Dendritic cell treated with granulocyte-macrophage colony-stimulating factor and Interleukin-4, amounts not matched to agents 40 ng/mL and 50 ng/mL, for 4 days (primary cell): Measurements from ENCODE around the gene BICDL1.
A peak's percentile ranks its signal among the peaks of the same experiment; 100 is the strongest.

Source experiments
- H3K27ac Mint-ChIP-seq: one replicate; pipeline ENCODE4 v1.8.0; 2022; ENCODE audit warnings: mild to moderate bottlenecking, mixed read lengths
- H3K27me3 Mint-ChIP-seq: one replicate; pipeline ENCODE4 v1.8.0; 2022; ENCODE audit warnings: mild to moderate bottlenecking, mixed read lengths
- H3K36me3 Mint-ChIP-seq: one replicate; pipeline ENCODE4 v1.8.0; 2022; ENCODE audit warnings: low read depth, mixed read lengths
- H3K4me1 Mint-ChIP-seq: one replicate; pipeline ENCODE4 v1.8.0; 2022; ENCODE audit warnings: low read depth, mixed read lengths
- H3K4me3 Mint-ChIP-seq: one replicate; pipeline ENCODE4 v1.8.0; 2022; ENCODE audit warnings: mild to moderate bottlenecking, moderate library complexity, mixed read lengths
- H3K9me3 Mint-ChIP-seq: one replicate; pipeline ENCODE4 v1.8.0; 2022; ENCODE audit warnings: mixed read lengths
- intact Hi-C: fragments of 100-400 bp; cut with micrococcal nuclease; formaldehyde crosslinking; loops from one replicate; pipeline ENCODE4 v1.15.0; 2022

Gene BICDL1

GRCh38 chr12:120132863-120133385 lies 143.9 kb downstream of the BICDL1 start:
- intact Hi-C loops: no loop called here
- no peaks in the 10 kb centered on the region for H3K27me3 Mint-ChIP-seq
- no peaks in the 10 kb centered on the region for H3K9me3 Mint-ChIP-seq
- no peak overlapping the region for H3K4me3 Mint-ChIP-seq
- H3K4me1 Mint-ChIP-seq: peaks cover under 1% of the 10 kb centered on the region
- peaks cover 100% of the 10 kb centered on the region for H3K36me3 Mint-ChIP-seq
- no peak overlapping the region for H3K27ac Mint-ChIP-seq

GRCh38 chr12:120134307-120134980 lies 145.4 kb downstream of the BICDL1 start:
- H3K4me3 Mint-ChIP-seq: no peak overlapping the region
- intact Hi-C loops: no loop called here
- H3K9me3 Mint-ChIP-seq: no peaks in the 10 kb centered on the region
- H3K27me3 Mint-ChIP-seq: no peaks in the 10 kb centered on the region
- peaks cover 100% of the 10 kb centered on the region for H3K36me3 Mint-ChIP-seq
- no peaks in the 10 kb centered on the region for H3K4me1 Mint-ChIP-seq
- H3K27ac Mint-ChIP-seq: peak overlapping the region; percentile 25

GRCh38 chr12:120136093-120136770 lies 147.2 kb downstream of the BICDL1 start:
- Mint-ChIP-seq H3K9me3 (no peaks in the 10 kb centered on the region), H3K36me3 (peaks cover 100% of the 10 kb centered on the region), H3K27ac (no peak overlapping the region), H3K27me3 (no peaks in the 10 kb centered on the region), H3K4me1 (no peaks in the 10 kb centered on the region), H3K4me3 (no peak overlapping the region)
- intact Hi-C loops: no loop called here

- intact Hi-C loops: no loop called here
- Mint-ChIP-seq H3K27ac (no peak overlapping the region), H3K36me3 (peaks cover 100% of the 10 kb centered on the region), H3K9me3 (no peaks in the 10 kb centered on the region), H3K4me1 (no peaks in the 10 kb centered on the region), H3K27me3 (no peaks in the 10 kb centered on the region), H3K4me3 (no peak overlapping the region)
Observed at GRCh38 chr12:120137833-120138232, 148.8 kb downstream of the BICDL1 start.

GRCh38 chr12:120138366-120138765 lies 149.3 kb downstream of the BICDL1 start:
- Mint-ChIP-seq H3K4me1 (no peaks in the 10 kb centered on the region), H3K36me3 (peaks cover 100% of the 10 kb centered on the region), H3K9me3 (no peaks in the 10 kb centered on the region), H3K4me3 (no peak overlapping the region), H3K27me3 (no peaks in the 10 kb centered on the region), H3K27ac (peak overlapping the region; percentile 4)
- intact Hi-C loops: no loop called here

GRCh38 chr12:120139958-120140357 lies 150.9 kb downstream of the BICDL1 start:
- intact Hi-C loops: no loop called here
- no peaks in the 10 kb centered on the region for H3K4me1 Mint-ChIP-seq
- peaks cover 100% of the 10 kb centered on the region for H3K36me3 Mint-ChIP-seq
- H3K4me3 Mint-ChIP-seq: no peak overlapping the region
- no peaks in the 10 kb centered on the region for H3K27me3 Mint-ChIP-seq
- no peak overlapping the region for H3K27ac Mint-ChIP-seq
- no peaks in the 10 kb centered on the region for H3K9me3 Mint-ChIP-seq

- H3K36me3 Mint-ChIP-seq: peaks cover 100% of the 10 kb centered on the region
- no peak overlapping the region for H3K4me3 Mint-ChIP-seq
- H3K27me3 Mint-ChIP-seq: no peaks in the 10 kb centered on the region
- H3K4me1 Mint-ChIP-seq: no peaks in the 10 kb centered on the region
- no peaks in the 10 kb centered on the region for H3K9me3 Mint-ChIP-seq
- H3K27ac Mint-ChIP-seq: no peak overlapping the region
- intact Hi-C loops: no loop called here
Observed at GRCh38 chr12:120140603-120141002, 151.6 kb downstream of the BICDL1 start.

GRCh38 chr12:120141336-120141735 lies 152.3 kb downstream of the BICDL1 start:
- Mint-ChIP-seq H3K4me3 (no peak overlapping the region), H3K27ac (no peak overlapping the region), H3K27me3 (no peaks in the 10 kb centered on the region), H3K36me3 (peaks cover 99% of the 10 kb centered on the region), H3K4me1 (no peaks in the 10 kb centered on the region), H3K9me3 (no peaks in the 10 kb centered on the region)
- intact Hi-C loops: no loop called here

GRCh38 chr12:120142231-120142877 lies 153.3 kb downstream of the BICDL1 start:
- intact Hi-C loops: no loop called here
- Mint-ChIP-seq H3K36me3 (peaks cover 99% of the 10 kb centered on the region), H3K27ac (no peak overlapping the region), H3K4me3 (no peak overlapping the region), H3K9me3 (no peaks in the 10 kb centered on the region), H3K4me1 (no peaks in the 10 kb centered on the region), H3K27me3 (no peaks in the 10 kb centered on the region)
